ENCODE results near the gene SLAMF1.

SLAMF1 gene

DNA sequence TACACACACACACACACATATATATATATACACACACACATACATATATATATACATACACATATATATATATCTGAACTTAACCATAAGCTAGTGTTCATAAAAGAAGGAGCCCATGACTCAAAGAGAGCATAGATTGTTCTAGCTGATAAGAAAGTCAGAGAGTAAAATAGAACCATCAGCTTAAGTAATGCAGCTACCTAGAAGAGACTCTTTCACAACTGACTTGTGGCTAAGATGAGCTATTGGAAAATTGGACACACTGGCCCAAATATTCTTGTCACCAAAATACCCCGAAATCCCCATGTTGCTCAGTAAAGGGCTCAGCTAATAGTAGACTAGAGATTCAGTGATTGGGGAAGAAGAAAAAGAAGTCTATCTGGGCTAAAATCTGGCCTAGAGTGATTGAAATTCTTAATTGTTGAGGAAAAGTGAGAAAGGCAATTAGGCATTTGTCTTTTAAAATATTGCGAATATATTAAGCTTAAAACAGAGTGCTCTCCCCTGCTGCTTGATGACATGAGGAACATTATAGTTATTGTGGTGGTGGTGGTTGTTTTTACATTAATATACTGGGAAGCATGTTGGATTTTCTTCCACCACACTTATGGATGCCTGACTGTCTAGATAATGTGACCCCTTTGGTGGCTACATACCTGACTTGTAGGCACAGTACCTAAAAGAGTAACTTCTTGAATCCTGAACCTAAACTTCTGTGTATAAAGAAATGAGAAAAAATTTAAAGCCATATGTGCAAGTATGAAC, 6.3 kb downstream of the SLAMF1 start:
- peak; percentile 69 for DNase-seq (ENCODE audit: low spot score)

GRCh38 chr1:160639652-160640051, 7.2 kb downstream of the SLAMF1 start:
- DNase-seq (ENCODE audit: low spot score): no peak

- no peak for DNase-seq (ENCODE audit: low spot score)
These were observed 7.9 kb downstream of the SLAMF1 start for GRCh38 chr1:160638926-160639325.

GRCh38 chr1:160638540-160638857, 8.3 kb downstream of the SLAMF1 start:
- no peak for DNase-seq (ENCODE audit: low spot score)

GRCh38 chr1:160637821-160638539, 8.9 kb downstream of the SLAMF1 start:
- peak; percentile 77 for DNase-seq (ENCODE audit: low spot score)

- no peak for DNase-seq (ENCODE audit: low spot score)
These were observed 9.8 kb downstream of the SLAMF1 start for GRCh38 chr1:160637065-160637464.

- DNase-seq (ENCODE audit: low spot score): no peak
These were observed 10.3 kb downstream of the SLAMF1 start for GRCh38 chr1:160636547-160636946.

- DNase-seq (ENCODE audit: low spot score): no peak
These were observed 10.8 kb downstream of the SLAMF1 start for GRCh38 chr1:160636076-160636475.

DNA sequence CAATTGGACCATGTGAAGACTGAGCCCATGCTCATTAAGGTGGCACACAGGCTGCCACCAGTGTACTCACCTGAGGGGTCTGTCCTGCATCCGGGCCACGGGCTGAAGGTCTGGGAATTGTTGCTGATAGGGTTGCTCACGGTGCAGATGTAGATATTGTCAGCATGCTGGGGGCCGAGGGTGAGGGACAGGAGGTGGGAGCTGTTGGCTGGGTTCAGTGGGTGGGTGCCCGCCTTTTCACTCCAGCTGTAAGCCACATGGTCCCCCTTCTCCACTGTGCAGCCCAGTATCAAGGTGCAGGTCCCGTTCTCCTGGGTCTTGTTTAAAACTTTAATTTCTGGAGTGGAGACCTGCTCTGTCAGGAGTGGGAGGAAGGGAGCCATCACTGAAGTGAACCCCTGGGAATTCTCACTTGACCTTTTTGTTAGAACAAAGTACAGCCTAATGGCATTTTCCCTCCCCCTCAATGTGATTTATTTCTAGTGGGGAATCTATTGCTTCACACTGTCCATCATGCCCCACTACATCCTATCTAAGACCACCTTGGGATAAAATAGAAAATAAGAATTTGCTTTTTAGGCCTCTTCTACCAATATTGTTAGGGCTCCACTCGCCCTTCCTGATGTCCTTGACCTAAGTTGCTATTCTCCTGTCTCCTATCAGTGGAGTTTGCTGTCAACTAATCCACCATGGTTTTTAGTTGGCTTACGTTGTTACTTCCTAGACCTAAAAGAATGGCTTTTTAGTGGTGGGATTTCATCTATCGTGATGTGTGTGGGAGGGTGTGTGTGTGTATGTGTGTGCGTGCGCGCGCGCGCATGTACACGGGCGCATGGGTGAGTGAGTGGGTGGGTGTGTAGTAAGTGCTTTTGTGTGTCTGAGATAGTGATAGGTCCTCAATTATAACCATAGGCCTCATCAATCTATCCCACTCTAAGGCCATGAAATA, 12.0 kb downstream of the SLAMF1 start:
- no peak for DNase-seq (ENCODE audit: low spot score)

- DNase-seq (ENCODE audit: low spot score): no peak
These were observed 13.4 kb downstream of the SLAMF1 start for GRCh38 chr1:160633330-160633903.

- DNase-seq (ENCODE audit: low spot score): no peak
These were observed 14.7 kb downstream of the SLAMF1 start for GRCh38 chr1:160631983-160632625.

DNA sequence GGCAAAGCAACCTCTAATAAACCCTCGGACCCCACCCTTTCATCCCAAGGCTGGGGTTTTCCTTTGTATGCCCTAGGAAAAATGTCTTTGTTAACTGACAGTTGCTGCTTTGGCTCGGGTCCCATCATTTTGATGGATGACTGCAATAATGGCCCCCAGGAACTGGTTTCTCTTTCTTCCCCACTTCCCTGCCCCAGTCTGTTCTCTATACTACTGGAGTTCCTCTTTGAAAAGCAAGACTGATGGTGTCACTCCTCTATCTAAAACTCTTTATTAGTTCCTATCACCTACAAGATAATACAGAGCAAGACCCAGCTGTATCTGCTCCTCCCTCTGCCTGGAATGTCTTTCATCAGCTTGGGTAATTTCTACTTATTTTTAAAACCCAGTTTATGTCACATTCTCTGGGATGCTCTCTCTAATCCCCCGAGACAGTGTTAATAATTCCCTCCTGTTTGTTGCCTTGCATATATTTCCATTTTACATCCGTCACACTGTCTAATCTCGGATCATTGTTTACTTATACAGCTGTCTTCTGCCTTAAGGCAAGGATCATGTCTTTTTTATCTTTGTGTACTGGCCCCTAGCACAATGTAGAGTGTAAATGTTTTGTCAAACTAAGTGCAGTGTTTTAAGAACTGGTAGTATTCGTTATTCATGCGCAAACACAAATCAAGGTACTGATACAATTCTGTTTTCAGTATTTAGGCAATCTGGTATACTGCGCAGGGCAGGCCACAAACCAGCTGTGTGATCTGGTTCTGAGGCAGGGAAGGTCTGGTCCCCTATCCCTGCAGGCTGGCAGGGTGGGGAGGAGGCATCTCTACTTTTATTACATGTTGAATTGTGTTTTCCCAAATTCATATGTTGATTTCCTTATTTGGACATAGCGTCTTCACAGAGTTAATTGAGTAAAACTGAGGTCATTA, 16.1 kb downstream of the SLAMF1 start:
- DNase-seq (ENCODE audit: low spot score): no peak

DNA sequence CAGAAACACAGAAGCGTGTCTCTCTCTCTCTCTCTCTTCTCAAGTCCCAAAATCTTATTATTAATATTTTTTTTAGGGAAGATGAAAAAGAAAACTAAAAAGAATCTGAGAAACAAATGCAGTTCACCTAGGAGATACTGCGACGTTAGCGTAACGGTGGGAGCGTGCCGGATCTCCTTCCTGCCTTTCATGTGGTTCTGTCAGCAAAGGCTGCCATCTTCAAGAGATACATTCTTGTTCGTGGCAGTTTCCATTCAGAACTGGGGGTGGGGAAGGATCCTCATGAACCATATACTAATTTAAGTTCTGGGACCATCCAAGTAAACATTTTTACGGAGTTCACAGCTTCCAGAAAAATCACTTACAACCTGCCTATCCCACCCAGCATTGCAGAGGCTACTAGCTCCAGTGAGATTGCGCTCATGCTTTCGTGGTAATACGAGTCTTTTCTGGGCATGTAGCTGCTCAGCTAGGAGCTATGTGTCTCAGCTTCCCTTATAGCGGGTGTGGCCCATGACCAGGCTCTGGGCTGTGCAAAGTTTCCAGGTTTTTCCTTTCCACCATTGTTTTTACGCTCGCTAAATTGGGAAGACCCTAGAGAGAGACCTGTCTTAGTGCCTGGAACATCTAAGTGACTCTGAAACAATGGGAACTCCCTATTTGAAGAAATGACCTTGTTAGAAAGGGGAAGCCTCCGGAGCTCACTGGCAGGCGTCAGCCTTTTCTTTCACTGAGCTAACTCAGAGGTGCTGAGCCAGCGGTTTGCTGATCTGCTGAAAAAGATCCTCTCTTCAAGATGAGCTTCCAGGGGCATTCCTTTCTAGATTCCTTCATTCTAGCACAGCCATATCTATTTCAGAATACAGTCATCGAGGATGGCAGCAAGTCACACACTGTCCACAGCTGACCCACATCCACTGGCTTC, 17.3 kb downstream of the SLAMF1 start:
- DNase-seq (ENCODE audit: low spot score): peak; percentile 77

- DNase-seq (ENCODE audit: low spot score): no peak
These were observed 18.0 kb downstream of the SLAMF1 start for GRCh38 chr1:160628799-160629263.

DNA sequence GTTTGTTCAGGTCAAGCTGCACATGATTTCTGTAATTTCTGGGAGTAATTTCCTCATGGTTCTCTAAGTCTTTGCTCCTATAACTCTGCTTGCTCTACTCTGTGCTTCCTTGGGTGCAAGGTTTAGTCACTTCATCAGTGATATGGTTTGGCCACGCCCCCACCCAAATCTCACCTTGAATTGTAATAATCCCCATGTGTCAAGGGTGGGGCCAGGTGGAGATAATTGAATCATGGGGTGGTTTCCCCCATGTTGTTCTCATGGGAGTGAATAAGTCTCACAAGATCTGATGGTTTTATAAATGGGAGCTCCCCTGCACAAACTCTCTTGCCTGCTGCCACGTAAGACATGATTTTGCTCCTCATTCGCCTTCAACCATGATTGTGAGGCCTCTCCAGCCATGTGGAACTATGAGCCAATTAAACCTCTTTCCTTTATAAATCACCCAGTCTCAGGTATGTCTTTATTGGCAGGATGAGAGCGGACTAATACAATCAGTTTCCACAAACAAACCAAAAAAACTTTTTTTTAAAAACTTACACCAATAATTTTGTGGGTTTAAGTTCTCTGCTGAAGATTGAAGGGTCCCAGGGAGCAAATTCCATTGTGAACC, 19.1 kb downstream of the SLAMF1 start:
- DNase-seq (ENCODE audit: low spot score): peak; percentile 83

DNA sequence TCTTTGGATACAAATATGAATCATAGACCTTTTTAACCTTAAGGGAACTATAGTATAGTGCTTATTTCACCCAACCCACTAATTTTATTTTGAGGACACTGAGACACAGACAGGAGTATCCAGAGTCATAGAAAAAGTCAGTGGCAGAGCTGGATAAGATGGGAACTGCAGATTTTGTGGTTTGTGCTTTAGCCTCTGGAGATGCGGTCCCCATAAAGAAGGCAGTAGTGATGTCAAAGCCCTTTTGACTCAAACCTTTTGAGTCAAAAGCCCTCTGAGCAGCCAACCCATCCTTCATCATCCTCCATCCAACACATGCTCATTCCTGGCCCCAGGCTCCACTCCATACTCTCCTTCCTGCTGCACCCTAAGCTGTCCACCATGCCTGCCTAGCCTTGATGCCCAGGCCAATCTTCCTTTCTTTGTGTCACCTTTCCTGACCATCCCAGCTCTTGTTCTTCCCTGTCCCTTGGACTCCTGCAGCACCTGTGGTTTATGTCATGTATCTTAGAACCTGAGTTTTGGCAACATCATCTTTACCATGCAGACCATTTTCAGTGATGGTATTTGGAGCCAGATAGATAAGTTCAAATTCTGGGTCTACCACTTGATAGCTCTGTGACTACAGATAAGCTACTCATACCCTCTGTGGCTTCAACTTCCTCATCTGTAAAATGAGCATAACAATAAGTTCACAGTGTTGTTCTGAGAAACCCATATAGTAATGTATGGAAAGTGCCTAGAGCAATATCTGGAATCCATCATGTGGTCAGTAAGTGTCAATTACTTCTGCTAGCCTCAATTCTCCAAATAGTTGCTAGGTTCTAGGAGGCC, 20.1 kb downstream of the SLAMF1 start:
- peak; percentile 67 for DNase-seq (ENCODE audit: low spot score)

DNA sequence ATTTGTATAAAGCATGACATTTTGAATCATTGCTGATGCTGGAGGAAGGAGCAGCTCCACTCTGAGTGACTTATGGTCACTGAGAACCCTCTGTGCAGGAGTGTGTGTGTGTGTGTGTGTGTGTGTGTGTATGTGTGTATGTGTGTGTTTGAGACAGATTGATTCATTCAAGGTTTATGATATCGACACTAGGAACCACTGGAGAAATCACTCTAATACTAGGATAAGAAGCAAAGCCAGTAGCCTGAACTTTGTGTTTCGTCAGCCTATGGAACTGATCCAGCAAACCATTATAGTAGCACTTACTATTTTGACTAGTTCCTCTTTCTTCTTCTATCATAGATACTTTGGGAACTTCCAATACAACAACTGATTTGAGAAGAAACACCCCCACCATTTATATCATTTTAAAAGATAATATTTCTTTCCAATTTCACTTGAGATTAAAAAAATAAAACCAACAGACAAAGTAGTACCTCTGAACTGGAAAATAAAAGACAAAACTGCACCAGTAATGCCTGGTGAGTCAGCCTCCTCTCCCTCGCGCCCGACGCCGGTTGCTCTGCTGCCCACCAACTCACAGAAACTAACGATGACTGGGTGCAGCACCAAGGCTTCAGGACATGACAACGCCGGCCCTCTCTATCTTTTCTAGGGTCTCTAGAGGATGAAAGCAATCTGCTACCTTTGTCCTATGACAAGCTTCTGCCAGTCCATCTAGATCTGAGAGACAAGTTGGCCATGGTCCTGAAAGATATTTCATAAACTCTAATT, 20.9 kb downstream of the SLAMF1 start:
- peak; percentile 64 for DNase-seq (ENCODE audit: low spot score)

Measured in CD4-positive, alpha-beta T cell treated with Interleukin-15 for 4 hours (primary cell).